MM.1S (cell line): ENCODE data around the gene SDHAF4.

Experiments used
- DNase-seq: peaks from one replicate; pipeline ENCODE4 v3.0.0-alpha.2; 2015
- H2AFZ ChIP-seq: fragments of 300-600 bp; sonication (generic); 2 replicates; pipeline ENCODE4 v1.6.0; 2016; ENCODE audit warnings: antibody characterized with exemption, low read length
- H3F3A ChIP-seq: fragments of 300-600 bp; sonication (generic); 2 replicates; pipeline ENCODE4 v1.6.1; 2016; ENCODE audit warnings: mild to moderate bottlenecking, antibody characterized with exemption, low read length, moderate library complexity, mixed read lengths; ENCODE audit not compliant: insufficient read depth
- H3K27ac ChIP-seq: fragments of 300-600 bp; sonication (generic); 2 replicates; pipeline ENCODE4 v1.5.1; 2016; ENCODE audit warnings: mild to moderate bottlenecking, low read length
- H3K27me3 ChIP-seq: fragments of 300-600 bp; sonication (generic); replicated peaks from 2 replicates; pipeline ENCODE4 v1.6.0; 2016; ENCODE audit warnings: low read length; ENCODE audit not compliant: insufficient read depth
- H3K36me3 ChIP-seq: fragments of 300-600 bp; sonication (generic); replicated peaks from 2 replicates; pipeline ENCODE4 v1.6.1; 2016; ENCODE audit warnings: mild to moderate bottlenecking, low read length, mixed read lengths; ENCODE audit not compliant: insufficient read depth
- H3K4me1 ChIP-seq: fragments of 300-600 bp; sonication (generic); 2 replicates; pipeline ENCODE4 v1.6.1; 2016; ENCODE audit warnings: low read length, mixed read lengths
- H3K4me2 ChIP-seq: fragments of 300-600 bp; sonication (generic); 2 replicates; pipeline ENCODE4 v1.6.0; 2016; ENCODE audit warnings: low read depth, low read length
- H3K4me3 ChIP-seq: fragments of 300-600 bp; sonication (generic); 2 replicates; pipeline ENCODE4 v1.5.1; 2016; ENCODE audit warnings: low read length, mixed read lengths
- H3K79me2 ChIP-seq: fragments of 300-600 bp; sonication (generic); 2 replicates; pipeline ENCODE4 v1.6.1; 2016; ENCODE audit warnings: mixed run types, low read length, mixed read lengths
- H3K9ac ChIP-seq: fragments of 300-600 bp; sonication (generic); 2 replicates; pipeline ENCODE4 v1.6.1; 2016; ENCODE audit warnings: low read length, mixed read lengths
- H3K9me2 ChIP-seq: fragments of 300-600 bp; sonication (generic); replicated peaks from 2 replicates; pipeline ENCODE4 v1.6.1; 2016; ENCODE audit warnings: mild to moderate bottlenecking, low read length, mixed read lengths; ENCODE audit not compliant: insufficient read depth
- H3K9me3 ChIP-seq: fragments of 300-600 bp; sonication (generic); replicated peaks from 2 replicates; pipeline ENCODE4 v1.6.1; 2016; ENCODE audit warnings: mild to moderate bottlenecking, low read length, mixed read lengths; ENCODE audit not compliant: insufficient read depth
- H4K20me1 ChIP-seq: fragments of 300-600 bp; sonication (generic); 2 replicates; pipeline ENCODE4 v1.6.1; 2016; ENCODE audit warnings: mild to moderate bottlenecking, low read length, moderate library complexity, mixed read lengths; ENCODE audit not compliant: insufficient read depth
- EZH2 ChIP-seq: fragments of 300-600 bp; sonication (generic); optimal IDR thresholded peaks from 2 replicates; pipeline ENCODE3; 2017; ENCODE audit warnings: low read depth, mild to moderate bottlenecking, antibody characterized with exemption, low read length, mixed read lengths
- EZH2phosphoT487 ChIP-seq: fragments of 300-600 bp; sonication (generic); IDR thresholded peaks from 2 replicates; pipeline ENCODE4 v1.6.1; 2018; ENCODE audit warnings: antibody characterized with exemption, low read length
- TF ChIP-seq, protein P1 (sequence below): fragments of 300-600 bp; sonication (generic); IDR thresholded peaks from 2 replicates; pipeline ENCODE4 v1.5.1; 2016; ENCODE audit warnings: antibody characterized with exemption, low read length, mixed read lengths

The SDHAF4 gene

GRCh38 chr6:70531133-70531532, 35.6 kb upstream of the SDHAF4 start:
- H3F3A ChIP-seq = no peaks in the 10 kb centered on the region
- H3K27me3 ChIP-seq = no peaks in the 10 kb centered on the region
- H2AFZ ChIP-seq = no peak overlapping the region
- no peaks in the 10 kb centered on the region for H4K20me1 ChIP-seq
- H3K27ac ChIP-seq = no peak overlapping the region
- no peaks in the 10 kb centered on the region for H3K79me2 ChIP-seq
- no peaks in the 10 kb centered on the region for H3K9me2 ChIP-seq
- TF ChIP-seq, protein P1, sequence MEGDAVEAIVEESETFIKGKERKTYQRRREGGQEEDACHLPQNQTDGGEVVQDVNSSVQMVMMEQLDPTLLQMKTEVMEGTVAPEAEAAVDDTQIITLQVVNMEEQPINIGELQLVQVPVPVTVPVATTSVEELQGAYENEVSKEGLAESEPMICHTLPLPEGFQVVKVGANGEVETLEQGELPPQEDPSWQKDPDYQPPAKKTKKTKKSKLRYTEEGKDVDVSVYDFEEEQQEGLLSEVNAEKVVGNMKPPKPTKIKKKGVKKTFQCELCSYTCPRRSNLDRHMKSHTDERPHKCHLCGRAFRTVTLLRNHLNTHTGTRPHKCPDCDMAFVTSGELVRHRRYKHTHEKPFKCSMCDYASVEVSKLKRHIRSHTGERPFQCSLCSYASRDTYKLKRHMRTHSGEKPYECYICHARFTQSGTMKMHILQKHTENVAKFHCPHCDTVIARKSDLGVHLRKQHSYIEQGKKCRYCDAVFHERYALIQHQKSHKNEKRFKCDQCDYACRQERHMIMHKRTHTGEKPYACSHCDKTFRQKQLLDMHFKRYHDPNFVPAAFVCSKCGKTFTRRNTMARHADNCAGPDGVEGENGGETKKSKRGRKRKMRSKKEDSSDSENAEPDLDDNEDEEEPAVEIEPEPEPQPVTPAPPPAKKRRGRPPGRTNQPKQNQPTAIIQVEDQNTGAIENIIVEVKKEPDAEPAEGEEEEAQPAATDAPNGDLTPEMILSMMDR = no peak
- H3K9ac ChIP-seq = no peak overlapping the region
- H3K4me3 ChIP-seq = no peak overlapping the region
- no peak for DNase-seq
- H3K36me3 ChIP-seq = no peaks in the 10 kb centered on the region
- H3K9me3 ChIP-seq = no peaks in the 10 kb centered on the region
- H3K4me1 ChIP-seq = no peaks in the 10 kb centered on the region
- no peak overlapping the region for H3K4me2 ChIP-seq

- no peak overlapping the region for H3K4me2 ChIP-seq
- H3K27ac ChIP-seq = no peak overlapping the region
- H4K20me1 ChIP-seq = no peaks in the 10 kb centered on the region
- H3K27me3 ChIP-seq = no peaks in the 10 kb centered on the region
- DNase-seq = no peak
- peaks cover 13% of the 10 kb centered on the region for H3K4me1 ChIP-seq
- TF ChIP-seq EZH2 = no peak
- no peak for TF ChIP-seq EZH2phosphoT487
- TF ChIP-seq, protein P1 = no peak
- no peaks in the 10 kb centered on the region for H3K79me2 ChIP-seq
- H2AFZ ChIP-seq = no peak overlapping the region
- no peaks in the 10 kb centered on the region for H3F3A ChIP-seq
- no peak overlapping the region for H3K9ac ChIP-seq
- H3K9me3 ChIP-seq = no peaks in the 10 kb centered on the region
- no peaks in the 10 kb centered on the region for H3K9me2 ChIP-seq
- no peak overlapping the region for H3K4me3 ChIP-seq
- H3K36me3 ChIP-seq = no peaks in the 10 kb centered on the region
Measured at GRCh38 chr6:70537266-70537665, 29.5 kb upstream of the SDHAF4 start.

- Histone ChIP-seq H2AFZ (no peak overlapping the region), H3K79me2 (no peaks in the 10 kb centered on the region)
Measured at GRCh38 chr6:70538376-70538775, 28.4 kb upstream of the SDHAF4 start.

More at GRCh38 chr6:70538376-70538775, 28.4 kb upstream of the SDHAF4 start:
- H3K9ac ChIP-seq = no peak overlapping the region
- H3K4me2 ChIP-seq = peak overlapping the region; percentile 20; the same call in 1 of the 2 replicates
- H3K27ac ChIP-seq = no peak overlapping the region; the same call in 1 of the 2 replicates
- H3K4me3 ChIP-seq = no peak overlapping the region
- H3K4me1 ChIP-seq = peaks cover 13% of the 10 kb centered on the region
- H3K36me3 ChIP-seq = no peaks in the 10 kb centered on the region
- no peaks in the 10 kb centered on the region for H3K27me3 ChIP-seq
- TF ChIP-seq EZH2 = no peak
- TF ChIP-seq, protein P1 = no peak
- TF ChIP-seq EZH2phosphoT487 = no peak
- H3K9me2 ChIP-seq = no peaks in the 10 kb centered on the region
- H3K9me3 ChIP-seq = no peaks in the 10 kb centered on the region
- H4K20me1 ChIP-seq = no peaks in the 10 kb centered on the region
- H3F3A ChIP-seq = no peaks in the 10 kb centered on the region
- DNase-seq = peak; percentile 58
